ENCODE measurements around the gene MKS1. TPM values are rescaled to one million over a fixed set of nuclear protein-coding genes. Genes with fewer than 3 reads are reported as not detected.

MKS1 gene
- total RNA-seq, 1 donor from 2014 or later, result 18.8 TPM

- DNase-seq (ENCODE audit: low spot score), result no peak
- intact Hi-C loops (cut with micrococcal nuclease), result no loop called here
- peaks cover 24% of the 10 kb centered on the region for H3K36me3 Mint-ChIP-seq (ENCODE audit: low read depth)
- no peak overlapping the region for H3K27ac Mint-ChIP-seq
- no peaks in the 10 kb centered on the region for H3K9me3 Mint-ChIP-seq
- H3K4me1 Mint-ChIP-seq (ENCODE audit: low read depth), result no peaks in the 10 kb centered on the region
- no peak overlapping the region for H3K4me3 Mint-ChIP-seq
- no peaks in the 10 kb centered on the region for H3K27me3 Mint-ChIP-seq (ENCODE audit: insufficient read depth)
These were observed 8.1 kb downstream of the MKS1 start for GRCh38 chr17:58210922-58211321.

GRCh38 chr17:58208344-58208743 is 10.7 kb downstream of the MKS1 start:
- H3K36me3 Mint-ChIP-seq (ENCODE audit: low read depth), result peaks cover 22% of the 10 kb centered on the region
- no peaks in the 10 kb centered on the region for H3K27me3 Mint-ChIP-seq (ENCODE audit: insufficient read depth)
- no peaks in the 10 kb centered on the region for H3K9me3 Mint-ChIP-seq
- intact Hi-C loops (cut with micrococcal nuclease), result no loop called here
- no peak for DNase-seq (ENCODE audit: low spot score)
- no peak overlapping the region for H3K27ac Mint-ChIP-seq
- H3K4me3 Mint-ChIP-seq, result no peak overlapping the region
- H3K4me1 Mint-ChIP-seq (ENCODE audit: low read depth), result no peaks in the 10 kb centered on the region

- intact Hi-C loops (cut with micrococcal nuclease), result no loop called here
- no peak overlapping the region for H3K27ac Mint-ChIP-seq
- peaks cover 20% of the 10 kb centered on the region for H3K36me3 Mint-ChIP-seq (ENCODE audit: low read depth)
- H3K4me1 Mint-ChIP-seq (ENCODE audit: low read depth), result no peaks in the 10 kb centered on the region
- H3K9me3 Mint-ChIP-seq, result no peaks in the 10 kb centered on the region
- H3K4me3 Mint-ChIP-seq, result no peak overlapping the region
- no peak for DNase-seq (ENCODE audit: low spot score)
- peaks cover 1% of the 10 kb centered on the region for H3K27me3 Mint-ChIP-seq (ENCODE audit: insufficient read depth)
These were observed 11.6 kb downstream of the MKS1 start for GRCh38 chr17:58207451-58207850.

DNA sequence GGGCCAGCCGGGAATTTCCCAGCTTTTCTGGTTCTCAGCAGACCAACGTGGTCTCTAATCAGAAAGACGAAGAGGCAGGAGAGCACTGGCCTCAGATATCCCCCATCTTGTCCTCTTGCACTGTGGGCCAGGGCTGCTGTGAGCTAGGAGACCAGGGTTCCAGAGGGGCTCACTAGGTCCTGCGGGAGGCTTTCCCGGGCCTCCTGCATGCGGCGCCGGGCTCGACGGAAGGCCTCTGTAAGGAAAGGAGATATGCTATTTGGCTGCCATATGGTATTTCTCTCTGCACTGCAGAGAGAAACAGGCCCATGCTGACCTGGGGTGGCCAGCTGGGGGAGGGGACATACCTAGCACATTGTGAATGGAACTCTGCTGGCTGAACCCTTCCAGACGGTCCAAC is 13.1 kb downstream of the MKS1 start:
- DNase-seq (ENCODE audit: low spot score), result no peak
- H3K27me3 Mint-ChIP-seq (ENCODE audit: insufficient read depth), result peaks cover 2% of the 10 kb centered on the region
- H3K27ac Mint-ChIP-seq, result no peak overlapping the region
- H3K4me1 Mint-ChIP-seq (ENCODE audit: low read depth), result no peaks in the 10 kb centered on the region
- no peaks in the 10 kb centered on the region for H3K9me3 Mint-ChIP-seq
- peaks cover 14% of the 10 kb centered on the region for H3K36me3 Mint-ChIP-seq (ENCODE audit: low read depth)
- intact Hi-C loops (cut with micrococcal nuclease), result no loop called here
- no peak overlapping the region for H3K4me3 Mint-ChIP-seq

DNA sequence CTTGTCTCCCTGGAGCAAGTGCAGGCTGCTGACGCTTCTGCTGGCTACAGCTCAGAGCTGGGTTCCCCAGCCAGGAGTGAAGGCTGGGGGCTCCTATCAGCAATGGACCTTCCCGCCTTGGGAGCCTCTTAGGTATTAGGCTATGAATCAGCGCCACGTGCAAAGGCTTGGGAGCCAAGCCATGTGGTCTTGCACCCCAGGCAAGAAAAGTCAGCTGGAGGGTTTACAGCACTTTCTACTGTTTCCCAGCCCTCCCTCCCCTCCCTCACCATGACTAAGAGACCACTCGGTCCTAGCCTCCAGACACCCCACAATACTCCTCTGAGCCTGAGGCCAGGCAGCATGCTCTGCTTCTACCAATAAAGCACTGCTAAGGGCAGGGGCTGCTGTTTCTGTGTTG is 14.3 kb downstream of the MKS1 start:
- Mint-ChIP-seq H3K36me3 (ENCODE audit: low read depth) (peaks cover 7% of the 10 kb centered on the region), H3K27ac (no peak overlapping the region), H3K27me3 (ENCODE audit: insufficient read depth) (peaks cover 5% of the 10 kb centered on the region), H3K9me3 (no peaks in the 10 kb centered on the region), H3K4me1 (ENCODE audit: low read depth) (no peaks in the 10 kb centered on the region), H3K4me3 (no peak overlapping the region)
- intact Hi-C loops (cut with micrococcal nuclease), result no loop called here
- DNase-seq (ENCODE audit: low spot score), result no peak

DNA sequence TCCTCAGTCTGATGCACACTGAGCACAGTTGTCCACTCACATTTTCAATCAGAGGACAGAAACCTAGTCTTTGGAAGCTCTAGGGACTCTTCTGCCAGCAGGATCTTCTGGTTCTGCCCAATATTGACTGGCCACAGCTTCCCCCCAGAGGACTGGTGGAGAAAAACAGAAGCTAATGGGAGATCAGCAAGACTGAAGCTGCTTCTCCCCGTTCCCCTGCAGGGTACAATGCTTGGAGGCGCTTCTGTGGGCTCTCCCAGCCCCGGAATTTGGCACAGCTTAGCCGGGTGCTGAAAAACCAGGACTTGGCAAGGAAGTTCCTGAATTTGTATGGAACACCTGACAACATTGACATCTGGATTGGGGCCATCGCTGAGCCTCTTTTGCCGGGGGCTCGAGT is 16.2 kb downstream of the MKS1 start:
- intact Hi-C loops (cut with micrococcal nuclease), result no loop called here
- no peak for DNase-seq (ENCODE audit: low spot score)
- H3K27ac Mint-ChIP-seq, result no peak overlapping the region
- H3K9me3 Mint-ChIP-seq, result no peaks in the 10 kb centered on the region
- no peak overlapping the region for H3K4me3 Mint-ChIP-seq
- no peaks in the 10 kb centered on the region for H3K36me3 Mint-ChIP-seq (ENCODE audit: low read depth)
- H3K27me3 Mint-ChIP-seq (ENCODE audit: insufficient read depth), result peaks cover 11% of the 10 kb centered on the region
- H3K4me1 Mint-ChIP-seq (ENCODE audit: low read depth), result no peaks in the 10 kb centered on the region

DNA sequence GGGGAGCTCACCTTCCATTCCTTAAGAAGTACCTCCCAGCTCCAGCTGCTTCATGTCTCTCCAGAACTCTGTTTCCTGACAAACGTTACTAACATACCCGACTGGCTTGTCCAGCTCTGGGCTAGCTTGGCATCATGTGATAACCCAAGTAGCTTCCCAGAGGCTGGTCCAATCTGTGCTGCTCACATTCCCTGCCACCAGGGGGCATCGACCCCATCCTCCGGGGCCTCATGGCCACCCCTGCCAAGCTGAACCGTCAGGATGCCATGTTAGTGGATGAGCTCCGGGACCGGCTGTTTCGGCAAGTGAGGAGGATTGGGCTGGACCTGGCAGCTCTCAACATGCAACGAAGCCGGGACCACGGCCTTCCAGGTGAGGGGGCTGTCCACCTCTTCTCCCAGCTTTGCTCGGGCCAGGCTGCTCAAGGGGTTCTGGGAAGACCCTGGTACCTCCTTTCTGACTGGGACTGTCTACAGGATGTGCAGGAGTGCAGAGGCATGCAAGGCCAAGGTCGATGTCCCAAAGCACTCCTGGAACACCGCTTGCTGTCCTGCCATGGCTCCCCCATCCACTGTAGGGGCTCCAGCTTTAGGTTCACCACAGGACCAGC is 18.9 kb downstream of the MKS1 start:
- Mint-ChIP-seq H3K36me3 (ENCODE audit: low read depth) (no peaks in the 10 kb centered on the region), H3K27ac (no peak overlapping the region), H3K4me1 (ENCODE audit: low read depth) (no peaks in the 10 kb centered on the region), H3K4me3 (no peak overlapping the region), H3K9me3 (no peaks in the 10 kb centered on the region), H3K27me3 (ENCODE audit: insufficient read depth) (peaks cover 11% of the 10 kb centered on the region)
- peak; percentile 38 for DNase-seq (ENCODE audit: low spot score)
- intact Hi-C loops (cut with micrococcal nuclease), result loop anchor here (1.0 kb wide), 1 partner anchor 247 kb away; no protein-coding TSS in a partner anchor

GRCh38 chr17:58196610-58197009 is 22.4 kb downstream of the MKS1 start:
- Mint-ChIP-seq H3K36me3 (ENCODE audit: low read depth) (no peaks in the 10 kb centered on the region), H3K27ac (no peak overlapping the region), H3K9me3 (no peaks in the 10 kb centered on the region), H3K4me1 (ENCODE audit: low read depth) (no peaks in the 10 kb centered on the region), H3K27me3 (ENCODE audit: insufficient read depth) (peaks cover 10% of the 10 kb centered on the region), H3K4me3 (no peak overlapping the region)
- intact Hi-C loops (cut with micrococcal nuclease), result no loop called here
- DNase-seq (ENCODE audit: low spot score), result no peak

DNA sequence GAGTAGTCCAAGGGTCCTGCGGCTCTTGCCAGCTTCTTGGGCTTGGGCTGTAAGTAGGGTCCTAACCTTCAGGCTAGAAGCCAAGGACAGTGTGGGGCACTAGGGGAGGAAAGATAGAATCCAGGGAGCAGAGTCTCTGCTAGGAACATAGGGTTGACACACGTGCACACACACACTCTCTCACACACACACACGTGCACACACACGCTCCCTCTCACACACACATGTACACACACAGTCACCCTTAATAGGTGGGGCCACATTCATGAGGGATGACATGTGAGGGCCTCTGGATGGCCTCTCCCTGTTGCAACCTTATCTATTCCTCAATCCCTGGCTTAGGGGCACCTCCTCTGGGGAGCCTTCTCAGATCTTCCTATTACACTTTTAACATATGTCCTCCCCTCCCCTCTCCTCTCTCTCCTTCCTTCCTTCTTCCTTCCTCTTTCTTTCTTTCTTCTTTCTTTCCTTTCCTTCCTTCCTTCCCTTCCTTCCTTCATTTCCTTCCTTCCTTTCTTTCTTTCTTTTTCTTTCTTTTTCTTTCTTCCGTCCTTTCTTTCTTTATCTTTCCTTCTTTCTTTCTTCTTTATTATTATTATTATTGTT is 23.4 kb downstream of the MKS1 start:
- no peak for DNase-seq (ENCODE audit: low spot score)
- intact Hi-C loops (cut with micrococcal nuclease), result no loop called here
- no peak overlapping the region for H3K4me3 Mint-ChIP-seq
- peaks cover 17% of the 10 kb centered on the region for H3K27me3 Mint-ChIP-seq (ENCODE audit: insufficient read depth)
- H3K9me3 Mint-ChIP-seq, result no peaks in the 10 kb centered on the region
- no peak overlapping the region for H3K27ac Mint-ChIP-seq
- H3K4me1 Mint-ChIP-seq (ENCODE audit: low read depth), result no peaks in the 10 kb centered on the region
- no peaks in the 10 kb centered on the region for H3K36me3 Mint-ChIP-seq (ENCODE audit: low read depth)

DNA sequence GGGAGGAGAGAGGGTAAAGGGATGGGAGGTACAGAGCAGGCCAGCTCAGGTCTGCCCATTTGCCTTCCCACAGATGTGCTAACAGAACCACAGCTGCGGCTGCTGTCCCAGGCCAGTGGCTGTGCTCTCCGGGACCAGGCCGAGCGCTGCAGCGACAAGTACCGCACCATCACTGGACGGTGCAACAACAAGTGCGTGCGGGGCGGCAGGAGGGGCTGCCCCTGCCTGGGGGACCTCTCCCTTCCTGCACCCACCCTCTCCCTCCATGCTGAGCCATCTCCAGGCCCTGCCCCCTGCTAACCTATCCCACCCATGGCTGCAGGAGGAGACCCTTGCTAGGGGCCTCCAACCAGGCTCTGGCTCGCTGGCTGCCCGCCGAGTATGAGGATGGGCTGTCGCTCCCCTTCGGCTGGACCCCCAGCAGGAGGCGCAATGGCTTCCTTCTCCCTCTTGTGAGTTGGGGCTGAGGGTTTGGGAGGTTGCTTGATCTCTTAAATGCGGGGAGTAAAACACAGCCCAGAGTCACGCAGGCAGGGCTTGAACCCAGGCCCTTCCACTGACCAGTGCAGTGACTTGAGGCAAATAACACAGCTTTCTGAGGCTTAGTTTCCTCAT is 25.3 kb downstream of the MKS1 start:
- no peak for DNase-seq (ENCODE audit: low spot score)

DNA sequence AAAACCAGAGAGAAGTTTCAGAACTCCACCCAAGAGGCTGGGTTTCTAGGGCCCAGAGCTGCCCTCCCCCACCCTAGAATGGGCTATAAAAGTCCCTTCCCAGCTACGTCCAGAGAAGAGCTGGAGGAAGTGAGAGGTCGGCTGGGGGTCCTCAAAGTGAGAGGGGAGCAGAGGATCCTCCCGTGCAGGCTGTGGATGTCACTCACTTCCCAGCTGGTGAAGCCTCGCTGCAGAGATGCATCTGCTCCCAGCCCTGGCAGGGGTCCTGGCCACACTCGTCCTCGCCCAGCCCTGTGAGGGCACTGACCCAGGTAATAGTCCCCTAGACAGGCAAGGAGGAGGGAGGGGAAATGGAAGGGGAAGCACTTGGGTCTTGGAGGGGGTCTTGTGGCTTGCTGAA is 26.4 kb downstream of the MKS1 start, which contains the start of gene EPX:
TSS of gene EPX (plus strand) at position 115 of the 400 bp plus-strand sequence. CDS start at position 236, 121 bp downstream.
- H3K4me1 Mint-ChIP-seq (ENCODE audit: low read depth), result no peaks in the 10 kb centered on the region
- peaks cover 11% of the 10 kb centered on the region for H3K27me3 Mint-ChIP-seq (ENCODE audit: insufficient read depth)
- H3K9me3 Mint-ChIP-seq, result no peaks in the 10 kb centered on the region
- intact Hi-C loops (cut with micrococcal nuclease), result no loop called here
- H3K27ac Mint-ChIP-seq, result no peak within 1 kb of the TSS
- DNase-seq (ENCODE audit: low spot score), result no peak
- no peaks in the 10 kb centered on the region for H3K36me3 Mint-ChIP-seq (ENCODE audit: low read depth)
- no peak within 1 kb of the TSS for H3K4me3 Mint-ChIP-seq

More for the DNA sequence above, 25.3 kb downstream of the MKS1 start:
- Mint-ChIP-seq H3K27ac (no peak overlapping the region), H3K36me3 (ENCODE audit: low read depth) (no peaks in the 10 kb centered on the region), H3K27me3 (ENCODE audit: insufficient read depth) (peaks cover 11% of the 10 kb centered on the region), H3K4me1 (ENCODE audit: low read depth) (no peaks in the 10 kb centered on the region), H3K4me3 (no peak overlapping the region), H3K9me3 (no peaks in the 10 kb centered on the region)
- intact Hi-C loops (cut with micrococcal nuclease), result no loop called here

- no peaks in the 10 kb centered on the region for H3K9me3 Mint-ChIP-seq
- peaks cover 11% of the 10 kb centered on the region for H3K27me3 Mint-ChIP-seq (ENCODE audit: insufficient read depth)
- no peaks in the 10 kb centered on the region for H3K4me1 Mint-ChIP-seq (ENCODE audit: low read depth)
- intact Hi-C loops (cut with micrococcal nuclease), result no loop called here
- H3K36me3 Mint-ChIP-seq (ENCODE audit: low read depth), result no peaks in the 10 kb centered on the region
- H3K27ac Mint-ChIP-seq, result no peak overlapping the region
- H3K4me3 Mint-ChIP-seq, result no peak overlapping the region
- DNase-seq (ENCODE audit: low spot score), result no peak
These were observed 27.7 kb downstream of the MKS1 start for GRCh38 chr17:58191241-58191896.
